ENCODE measurements around the gene CAPN11.
"Not testable (repeated sequence)": the region's sequence is repeated elsewhere in the genome, so short reads cannot be mapped to it uniquely, and the experiment has no call there.

The CAPN11 gene

DNA sequence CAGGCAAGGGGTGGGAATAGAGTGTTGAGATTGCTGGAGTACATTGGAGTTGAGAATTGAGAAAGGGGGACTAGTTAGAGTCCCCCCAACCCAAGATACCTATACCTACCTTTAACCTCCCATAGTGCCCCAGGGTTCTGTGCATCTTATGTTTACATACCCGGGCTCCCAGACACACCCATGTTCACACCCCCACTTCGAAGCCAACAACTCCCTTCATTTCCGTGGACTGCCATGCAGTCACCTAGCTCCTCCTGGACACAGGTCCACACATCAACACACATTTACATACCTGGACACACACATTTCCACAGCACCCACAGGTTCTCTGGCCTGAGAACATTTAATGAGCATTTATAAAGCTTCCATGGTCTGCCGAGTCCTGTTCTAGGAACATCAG, 26.1 kb upstream of the CAPN11 start:
- DNase-seq, result no peak

GRCh38 chr6:44133003-44133931, 25.4 kb upstream of the CAPN11 start:
- no peak for DNase-seq

DNA sequence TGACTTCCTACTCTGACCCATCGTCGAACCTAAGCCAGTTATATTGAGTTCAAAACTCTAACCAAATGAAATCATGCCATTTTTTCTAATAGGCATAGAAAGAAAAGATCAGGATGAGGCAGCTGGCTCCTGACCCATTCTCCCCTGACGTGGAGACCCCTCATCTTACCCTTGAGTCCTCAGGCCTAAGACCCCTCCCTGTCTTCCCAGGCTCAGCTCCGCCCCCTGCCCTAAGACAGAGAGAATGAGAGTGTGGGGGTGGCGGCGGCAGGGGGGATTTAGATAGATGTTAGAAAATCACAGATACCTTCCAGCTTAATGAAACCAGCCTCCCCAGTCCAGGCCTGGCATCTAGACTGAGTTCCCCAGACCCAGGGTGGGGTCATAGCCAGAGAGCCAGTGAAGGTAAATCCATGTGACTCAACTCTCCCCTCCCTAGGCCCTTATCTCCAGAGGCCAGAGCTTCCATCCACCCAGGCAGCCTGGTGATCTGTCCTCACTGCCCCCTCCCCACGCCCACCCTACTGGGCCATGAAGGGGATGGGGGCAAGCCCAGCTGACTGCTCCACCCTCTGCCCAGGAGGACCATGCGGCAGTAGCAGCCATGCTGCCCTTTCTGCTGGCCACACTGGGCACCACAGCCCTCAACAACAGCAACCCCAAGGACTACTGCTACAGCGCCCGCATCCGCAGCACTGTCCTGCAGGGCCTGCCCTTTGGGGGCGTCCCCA, 24.5 kb upstream of the CAPN11 start:
- no peak for DNase-seq

GRCh38 chr6:44135173-44135758, 23.4 kb upstream of the CAPN11 start:
- DNase-seq, result no peak

DNA sequence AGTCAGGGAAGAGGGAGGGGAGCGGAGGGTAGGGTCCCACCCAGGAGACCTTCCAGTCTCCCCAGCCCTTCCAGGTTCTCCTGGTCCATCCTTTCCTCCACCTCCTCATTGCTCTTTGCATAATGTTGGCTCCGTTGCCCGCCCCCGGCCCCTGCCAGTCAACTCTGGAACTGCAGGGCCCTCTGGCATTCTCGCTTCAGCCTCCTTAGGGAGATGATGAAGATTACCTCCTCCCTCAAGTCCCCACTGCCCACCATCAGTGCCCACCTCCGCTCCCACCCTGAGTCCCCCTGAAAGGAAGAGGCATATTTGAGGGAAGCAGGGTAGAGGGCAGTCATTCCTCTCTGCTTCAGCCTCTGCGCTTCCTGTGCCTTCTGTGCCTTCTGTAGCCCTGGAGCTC, 22.7 kb upstream of the CAPN11 start:
- no peak for DNase-seq

GRCh38 chr6:44138717-44139350, 19.8 kb upstream of the CAPN11 start:
- DNase-seq, result no peak

- no peak for DNase-seq
Observed at GRCh38 chr6:44139351-44139743, 19.3 kb upstream of the CAPN11 start.

DNA sequence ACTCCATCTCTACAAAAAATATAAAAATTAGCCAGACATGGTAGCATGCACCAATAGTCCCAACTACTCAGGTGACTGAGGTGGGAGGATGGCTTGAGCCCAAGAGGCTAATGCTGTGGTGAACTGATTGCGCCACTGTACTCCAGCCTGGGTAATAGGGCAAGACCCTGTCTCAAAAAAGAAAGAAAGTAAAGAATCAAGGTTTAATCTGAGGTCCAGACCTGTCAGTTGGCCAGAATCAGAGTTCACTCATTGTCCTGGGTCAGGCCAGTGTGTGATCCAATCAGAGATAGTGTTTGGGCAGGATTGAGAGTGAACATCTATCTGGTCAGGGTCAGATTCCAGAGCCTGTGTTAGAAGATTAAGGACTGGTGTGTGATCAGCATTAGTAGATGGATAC, 15.8 kb upstream of the CAPN11 start:
- no peak for DNase-seq

- DNase-seq, result no peak
Observed at GRCh38 chr6:44143731-44144130, 14.9 kb upstream of the CAPN11 start.

DNA sequence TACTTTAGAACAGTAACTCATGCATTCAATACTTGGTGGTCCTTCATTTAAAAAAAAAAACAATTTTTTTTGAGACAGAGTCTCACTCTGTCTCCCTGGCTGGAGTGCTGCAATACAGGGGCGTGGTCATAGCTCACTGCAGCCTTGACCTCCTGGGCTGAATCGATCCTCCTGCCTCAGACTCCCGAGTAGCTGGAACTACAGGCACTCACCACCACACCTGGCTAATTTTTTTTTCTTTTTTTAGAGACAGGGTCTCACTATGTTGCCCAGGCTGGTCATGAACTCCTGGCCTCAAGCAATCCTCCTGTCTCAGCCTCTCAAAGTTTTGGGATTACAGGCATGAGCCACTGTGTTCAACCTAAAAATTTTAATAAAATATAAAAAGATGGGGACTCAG, 14.1 kb upstream of the CAPN11 start:
- not testable (repeated sequence) for DNase-seq

GRCh38 chr6:44145839-44146238, 12.8 kb upstream of the CAPN11 start:
- DNase-seq, result no peak

GRCh38 chr6:44146685-44147084, 11.9 kb upstream of the CAPN11 start:
- DNase-seq, result no peak

- no peak for DNase-seq
Observed at GRCh38 chr6:44147256-44147655, 11.4 kb upstream of the CAPN11 start.

- DNase-seq, result no peak
Observed at GRCh38 chr6:44148306-44148705, 10.3 kb upstream of the CAPN11 start.

DNA sequence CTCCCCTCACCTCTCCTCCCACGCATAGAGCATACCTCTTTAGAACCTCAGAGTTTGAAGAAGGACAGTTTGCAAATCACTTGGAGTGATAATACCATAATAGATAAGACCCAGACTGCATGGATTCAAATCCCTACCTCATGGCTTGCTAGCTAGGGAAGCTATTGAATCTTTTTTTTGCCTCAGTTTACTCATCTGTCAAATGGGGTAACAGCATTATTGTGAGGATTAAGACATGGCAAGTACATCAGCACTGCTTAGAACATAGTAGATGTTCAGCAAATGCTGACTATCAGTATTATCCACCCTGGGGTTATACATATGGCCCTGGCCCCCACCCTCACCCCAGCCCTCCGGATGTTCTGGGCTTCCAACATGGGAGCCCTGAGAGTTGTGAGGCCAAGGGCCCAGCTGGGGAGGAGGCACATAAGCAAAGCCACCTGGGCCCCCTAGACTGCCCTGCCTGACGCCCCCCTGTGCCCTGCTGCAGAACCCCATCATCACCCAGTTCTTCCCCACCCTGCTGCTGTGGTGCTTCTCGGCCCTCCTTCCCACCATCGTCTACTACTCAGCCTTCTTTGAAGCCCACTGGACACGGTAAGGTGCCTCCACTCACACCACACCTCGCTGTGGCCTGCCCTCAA, 9.1 kb upstream of the CAPN11 start:
- no peak for DNase-seq

GRCh38 chr6:44150317-44150917, 8.2 kb upstream of the CAPN11 start:
- no peak for DNase-seq

- no peak for DNase-seq
Observed at GRCh38 chr6:44151348-44152108, 7.1 kb upstream of the CAPN11 start.

- DNase-seq, result no peak
Observed at GRCh38 chr6:44152109-44152461, 6.5 kb upstream of the CAPN11 start.

- DNase-seq, result no peak
Observed at GRCh38 chr6:44152533-44152932, 6.1 kb upstream of the CAPN11 start.

DNA sequence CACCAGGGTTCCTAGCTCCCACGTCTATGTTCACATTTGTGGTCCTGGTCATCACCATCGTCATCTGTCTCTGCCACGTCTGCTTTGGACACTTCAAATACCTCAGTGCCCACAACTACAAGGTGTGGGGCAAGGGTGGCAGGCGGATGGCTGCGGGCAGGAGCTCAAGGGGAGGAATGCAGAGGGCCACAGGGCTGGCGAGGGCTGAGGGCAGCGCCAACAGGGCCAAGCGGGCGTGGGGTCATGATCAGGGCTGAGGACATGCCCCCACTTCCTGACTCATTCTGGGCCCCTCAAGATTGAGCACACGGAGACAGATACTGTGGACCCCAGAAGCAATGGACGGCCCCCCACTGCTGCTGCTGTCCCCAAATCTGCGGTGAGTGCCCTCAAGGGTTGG, 4.6 kb upstream of the CAPN11 start:
- DNase-seq, result no peak

- DNase-seq, result no peak
Observed at GRCh38 chr6:44156494-44157151, 2.0 kb upstream of the CAPN11 start.

Data from DMS79 (cell line).